Stomach (tissue), 9 donors: Measurements from ENCODE around the gene FAAP100. TPM values are rescaled to one million over a fixed set of nuclear protein-coding genes. Genes with fewer than 3 reads are reported as not detected.
"Not testable (repeated sequence)": the region's sequence is repeated elsewhere in the genome, so short reads cannot be mapped to it uniquely, and the experiment has no call there.

Source experiments
- DNase-seq, 2 donors: peaks; one replicate each; pipeline versions ENCODE4 v3.0.0 to v3.0.0-alpha.2; 2013 to 2019
- H3K27ac ChIP-seq, 5 donors: fragments of 200-600 bp in 4 of 5; sonication (generic) in 4 of 5; one replicate each; pipeline ENCODE4 v1.5.1; 2013 to 2019; ENCODE audit warnings: mild to moderate bottlenecking in 1 of 5, moderate library complexity in 1 of 5
- H3K27me3 ChIP-seq, 3 donors: fragments of 200-600 bp; sonication (generic); one replicate each; pipeline ENCODE4 v1.5.1; 2017 to 2019; ENCODE audit warnings: mixed run types in 1 of 3
- H3K36me3 ChIP-seq, 4 donors: fragments of 200-600 bp; sonication (generic); 1 replicate in 3 of 4; 2 replicates in 1 of 4; pipeline ENCODE4 v1.5.1; 2016 to 2019
- H3K4me1 ChIP-seq, 4 donors: fragments of 200-600 bp; sonication (generic); one replicate each; pipeline ENCODE4 v1.5.1; 2016 to 2019
- H3K4me3 ChIP-seq, 4 donors: fragments of 200-600 bp; sonication (generic) in 3 of 4; one replicate each; pipeline ENCODE4 v1.5.1; 2016 to 2019; ENCODE audit warnings: mild to moderate bottlenecking in 1 of 4
- H3K9me3 ChIP-seq, 4 donors: fragments of 200-600 bp; sonication (generic); one replicate each; pipeline ENCODE4 v1.5.1; 2016 to 2019
- EP300 ChIP-seq: sonication (generic); formaldehyde crosslinking; IDR thresholded peaks from one replicate; pipeline ENCODE4 v1.6.1; 2017; ENCODE audit warnings: antibody characterized with exemption
- POLR2A ChIP-seq, 4 donors: fragments of 450-650 bp; IDR thresholded peaks; one replicate each; pipeline ENCODE4 v1.6.1; 2016; ENCODE audit warnings: antibody characterized with exemption in 4 of 4, control low read depth in 2 of 4, mild to moderate bottlenecking in 1 of 4, moderate library complexity in 1 of 4
- POLR2AphosphoS5 ChIP-seq, 3 donors: sonication (generic); formaldehyde crosslinking; IDR thresholded peaks; one replicate each; pipeline ENCODE4 v1.6.1; 2016; ENCODE audit warnings: antibody characterized with exemption in 3 of 3
- WGBS, 5 donors: extraction: QIAGEN DNeasy Blood & Tissue Kit in 3 of 5; methylation state at CpG; one replicate each; pipeline versions ENCODE4 v1.1.5 to v1.1.7; 2013 to 2018; 5-methylcytosine and 5-hydroxymethylcytosine counted together
- intact Hi-C: fragments of 100-400 bp; cut with DNase I; formaldehyde crosslinking; loops from one replicate; pipeline ENCODE4 v1.15.1; 2023; ENCODE audit warnings: low total_unique reads
- polyA plus RNA-seq, 3 donors: library from polyadenylated mRNA; stranded (reverse); fragments of 200-250 nt; gene quantifications; one replicate each; pipeline ENCODE4 v1.2.3, GENCODE V29; 2013
- total RNA-seq, 5 donors: library from RNA; depleted of rRNA; stranded (reverse); fragments of >200 nt; gene quantifications; one replicate each; pipeline versions ENCODE4 v1.1.0 to v1.2.3, GENCODE V29; 2014 to 2016
- TF ChIP-seq, protein P1 (sequence below), 7 experiments: fragments of 450-650 bp in 4 of 7; fragments of 200-600 bp in 3 of 7; sonication (generic) in 3 of 7; IDR thresholded peaks; one replicate each; pipeline ENCODE4 v1.5.1; 2016 to 2019; ENCODE audit warnings: antibody characterized with exemption in 7 of 7, control low read depth in 2 of 7, mild to moderate bottlenecking in 1 of 7
- donor health status: healthy with polysubstance abuse.
- donor health status: Bipolar disorder and iron deficiency.
- donor health status: healthy.

FAAP100 gene
- total and polyA plus RNA-seq, 8 donors = 11.9 to 130 (median 24.3) TPM

DNA sequence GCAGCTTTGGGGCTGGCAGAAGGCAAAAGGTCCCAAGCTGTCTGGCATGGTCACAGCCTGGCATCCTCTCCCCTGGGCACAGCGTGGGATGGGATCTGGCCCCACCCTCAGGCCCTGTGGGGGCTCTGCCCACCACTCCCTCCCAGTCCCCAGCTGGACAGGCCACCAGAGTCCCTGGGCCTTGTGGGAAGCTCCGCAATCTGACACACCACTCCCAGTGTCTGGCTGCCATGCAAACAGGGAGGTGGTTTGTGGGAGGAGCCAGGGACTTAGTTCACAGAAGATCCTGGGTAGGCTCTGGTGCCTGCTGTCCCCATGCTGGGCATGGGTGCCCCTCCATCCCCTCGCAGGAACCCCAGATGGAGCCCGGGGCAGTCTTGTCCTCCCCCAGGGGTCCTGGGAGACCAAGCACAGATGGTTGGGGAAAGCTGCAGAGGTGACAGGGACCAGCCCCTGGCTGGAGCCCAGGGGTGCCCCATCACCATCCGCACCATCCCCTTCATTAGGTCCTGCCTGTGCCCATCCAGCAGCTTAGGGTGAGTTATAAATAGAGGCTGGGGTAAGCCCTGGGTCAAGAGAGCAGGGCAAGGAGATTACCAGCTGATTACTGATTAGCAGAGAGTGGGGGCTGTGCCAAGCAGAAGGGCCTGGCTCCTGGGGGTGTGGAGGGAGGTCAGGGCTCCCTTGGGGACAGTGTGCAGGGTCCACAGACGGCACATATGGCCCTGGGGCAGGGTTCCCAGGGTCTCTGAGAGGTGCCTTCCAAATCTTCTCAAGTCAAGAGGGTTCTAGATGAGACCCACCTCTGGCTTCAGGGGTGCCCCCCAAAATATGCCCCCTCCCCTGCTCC lies 17.8 kb downstream of the FAAP100 start:
- intact Hi-C loops = no loop called here
- 58 to 68% (median 61%) methylated on average over 4 to 6 of the region's 6 CpGs for WGBS, 5 donors
- Histone ChIP-seq H3K4me3 (no peak overlapping the region), H3K27me3 (peaks cover 0 to 58% (median 25%) of the 10 kb centered on the region in 3 donors), H3K36me3 (peaks cover 0 to 16% (median 13%) of the 10 kb centered on the region in 4 donors), H3K9me3 (no peaks in the 10 kb centered on the region), H3K4me1 (peaks cover 18 to 25% (median 23%) of the 10 kb centered on the region in 4 donors), H3K27ac (no peak overlapping the region)
- TF ChIP-seq EP300 = no peak
- DNase-seq = no peak

DNA sequence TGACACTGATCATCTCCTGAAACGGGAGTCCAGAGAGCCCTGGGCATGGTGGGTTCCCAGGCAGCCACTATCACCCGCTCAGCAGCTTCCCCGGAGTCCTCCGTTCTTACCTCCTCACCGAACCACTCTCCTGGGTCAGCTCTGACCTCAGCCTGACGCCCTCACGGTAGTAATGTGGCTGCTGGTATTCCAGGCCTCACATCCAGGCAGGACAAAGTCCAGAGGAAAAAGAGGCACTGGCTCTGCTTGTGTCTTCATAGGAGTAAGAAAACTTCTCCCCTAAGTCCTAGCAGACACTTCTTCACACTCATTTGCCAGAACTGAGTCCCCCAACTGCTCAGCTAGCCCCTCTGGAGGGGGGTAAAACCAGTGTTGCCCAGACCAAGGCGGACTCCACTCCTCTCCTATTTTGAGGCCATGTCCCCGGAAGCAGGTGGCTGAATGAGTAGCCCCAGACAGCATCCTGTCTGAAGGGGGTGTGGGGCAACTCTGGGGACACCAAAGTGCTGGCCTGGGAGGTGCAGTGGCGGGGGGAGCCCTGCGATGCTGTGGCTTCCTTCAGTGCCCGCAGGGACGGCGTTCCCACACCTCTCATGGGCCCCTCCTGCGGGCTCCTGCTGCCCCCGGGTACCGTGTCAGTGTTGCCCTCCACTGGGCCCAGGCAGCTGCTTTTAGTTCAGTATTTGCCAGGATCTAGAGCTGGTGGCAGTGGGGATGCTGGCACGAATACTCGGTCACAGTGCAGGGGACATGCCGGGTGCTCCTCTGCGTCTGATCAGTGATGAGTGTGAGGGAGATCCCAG lies 18.6 kb downstream of the FAAP100 start:
- 57 to 72% (median 66%) methylated on average over 7 to 21 of the region's 21 CpGs for WGBS, 5 donors

DNA sequence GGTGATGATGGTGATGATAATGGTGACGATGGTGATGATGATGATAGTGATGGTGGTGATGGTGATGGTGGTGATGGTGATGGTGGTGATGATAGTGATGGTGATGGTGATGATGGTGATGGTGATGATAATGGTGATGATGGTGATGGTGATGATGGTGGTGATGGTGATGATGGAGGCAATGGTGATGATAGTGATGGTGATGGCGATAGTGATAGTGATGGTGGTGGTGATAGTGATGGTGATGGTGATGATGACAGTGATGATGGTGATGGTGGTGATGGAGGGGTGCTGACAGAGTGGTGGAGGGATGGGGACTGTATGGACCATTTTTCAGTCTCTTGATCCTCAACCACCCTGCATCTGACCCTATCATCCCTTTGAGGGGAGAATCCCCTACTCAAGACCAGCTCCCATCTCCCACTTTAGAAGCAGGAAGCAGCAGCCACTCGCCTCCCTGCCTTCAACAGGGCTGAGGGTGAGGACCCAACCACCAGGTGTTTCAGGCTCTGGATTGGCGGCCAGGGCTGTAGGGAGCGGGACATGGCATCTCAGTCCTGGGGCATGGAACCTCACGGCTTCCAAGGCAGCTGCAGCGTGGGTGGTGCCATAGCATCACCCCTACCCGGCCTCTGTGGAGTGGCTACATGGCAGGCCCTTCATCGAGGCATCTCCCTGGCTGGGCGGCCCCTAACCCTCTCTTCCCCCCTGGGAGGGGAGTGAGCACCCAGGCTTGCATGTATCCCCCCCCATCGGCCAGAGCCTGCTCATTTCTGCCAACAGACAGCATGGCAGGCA lies 19.5 kb downstream of the FAAP100 start:
- TF ChIP-seq, protein P1, sequence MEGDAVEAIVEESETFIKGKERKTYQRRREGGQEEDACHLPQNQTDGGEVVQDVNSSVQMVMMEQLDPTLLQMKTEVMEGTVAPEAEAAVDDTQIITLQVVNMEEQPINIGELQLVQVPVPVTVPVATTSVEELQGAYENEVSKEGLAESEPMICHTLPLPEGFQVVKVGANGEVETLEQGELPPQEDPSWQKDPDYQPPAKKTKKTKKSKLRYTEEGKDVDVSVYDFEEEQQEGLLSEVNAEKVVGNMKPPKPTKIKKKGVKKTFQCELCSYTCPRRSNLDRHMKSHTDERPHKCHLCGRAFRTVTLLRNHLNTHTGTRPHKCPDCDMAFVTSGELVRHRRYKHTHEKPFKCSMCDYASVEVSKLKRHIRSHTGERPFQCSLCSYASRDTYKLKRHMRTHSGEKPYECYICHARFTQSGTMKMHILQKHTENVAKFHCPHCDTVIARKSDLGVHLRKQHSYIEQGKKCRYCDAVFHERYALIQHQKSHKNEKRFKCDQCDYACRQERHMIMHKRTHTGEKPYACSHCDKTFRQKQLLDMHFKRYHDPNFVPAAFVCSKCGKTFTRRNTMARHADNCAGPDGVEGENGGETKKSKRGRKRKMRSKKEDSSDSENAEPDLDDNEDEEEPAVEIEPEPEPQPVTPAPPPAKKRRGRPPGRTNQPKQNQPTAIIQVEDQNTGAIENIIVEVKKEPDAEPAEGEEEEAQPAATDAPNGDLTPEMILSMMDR (IDR thresholded peaks at IDR 0.05) = no peak
- TF ChIP-seq EP300 (no peak), POLR2A (IDR thresholded peaks at IDR 0.05) (no peak), POLR2AphosphoS5 (IDR thresholded peaks at IDR 0.05) (no peak)
- Histone ChIP-seq H3K36me3 (no peaks in the 10 kb centered on the region), H3K4me3 (no peak overlapping the region), H3K9me3 (no peaks in the 10 kb centered on the region), H3K27ac (no peak overlapping the region), H3K4me1 (peaks cover 19 to 26% (median 25%) of the 10 kb centered on the region in 4 donors), H3K27me3 (peaks cover 8 to 66% (median 28%) of the 10 kb centered on the region in 3 donors)
- 84 to 93% (median 91%) methylated on average over 5 to 11 of the region's 11 CpGs for WGBS, 5 donors
- intact Hi-C loops = no loop called here
- no peak for DNase-seq

More for the DNA sequence above, 18.6 kb downstream of the FAAP100 start:
- Histone ChIP-seq H3K27me3 (peaks cover 3 to 66% (median 25%) of the 10 kb centered on the region in 3 donors), H3K4me1 (peaks cover 18 to 25% (median 23%) of the 10 kb centered on the region in 4 donors), H3K36me3 (peaks cover 0 to 8% (median 5%) of the 10 kb centered on the region in 4 donors), H3K4me3 (no peak overlapping the region), H3K27ac (no peak overlapping the region), H3K9me3 (no peaks in the 10 kb centered on the region)
- no peak for DNase-seq
- TF ChIP-seq POLR2A (IDR thresholded peaks at IDR 0.05) (no peak), EP300 (no peak), POLR2AphosphoS5 (IDR thresholded peaks at IDR 0.05) (no peak)
- TF ChIP-seq, protein P1 (IDR thresholded peaks at IDR 0.05) = no peak
- intact Hi-C loops = no loop called here

DNA sequence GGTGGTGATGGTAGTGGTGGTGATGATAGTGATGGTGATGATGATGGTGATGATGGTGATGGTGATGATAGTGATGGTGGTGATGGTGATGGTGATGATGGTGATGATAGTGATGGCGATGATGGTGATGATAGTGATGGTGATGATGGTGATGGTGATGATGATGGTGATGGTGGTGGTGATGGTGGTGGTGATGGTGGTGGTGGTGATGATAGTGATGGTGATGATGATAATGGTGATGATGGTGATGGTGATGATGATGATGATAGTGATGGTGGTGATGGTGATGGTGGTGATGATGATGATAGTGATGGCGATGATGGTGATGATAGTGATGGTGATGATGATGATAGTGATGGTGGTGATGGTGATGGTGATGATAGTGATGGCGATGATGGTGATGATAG lies 20.2 kb downstream of the FAAP100 start:
- H3K36me3 ChIP-seq, H3K27ac ChIP-seq, intact Hi-C loops, H3K4me3 ChIP-seq, DNase-seq, H3K9me3 ChIP-seq: not testable (repeated sequence)
- Histone ChIP-seq H3K27me3 (peaks cover 11 to 66% (median 28%) of the 10 kb centered on the region in 3 donors), H3K4me1 (peaks cover 14 to 26% (median 24%) of the 10 kb centered on the region in 4 donors)
- 81 to 98% (median 96%) methylated on average over 3 of the region's 3 CpGs for WGBS, 5 donors

DNA sequence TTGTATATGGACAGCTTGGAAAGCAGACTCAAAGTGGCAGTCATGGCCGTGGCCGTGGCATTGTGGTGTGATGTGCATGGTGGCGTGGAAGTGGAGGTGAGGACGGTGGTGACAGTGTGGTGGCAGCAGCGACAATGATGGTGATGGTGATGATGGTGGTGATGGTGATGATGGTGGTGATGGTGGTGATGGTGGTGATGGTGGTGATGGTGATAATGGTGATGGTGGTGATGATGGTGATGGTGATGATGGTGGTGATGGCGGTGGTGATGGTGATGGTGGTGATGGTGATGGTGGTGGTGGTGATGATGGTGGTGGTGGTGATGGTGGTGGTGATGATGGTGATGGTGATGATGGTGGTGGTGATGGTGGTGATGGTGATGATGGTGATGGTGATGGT lies 21.1 kb downstream of the FAAP100 start:
- intact Hi-C loops = not testable (repeated sequence)
- 80 to 90% (median 81%) methylated on average over 6 of the region's 6 CpGs for WGBS, 5 donors

More for the DNA sequence above, 21.1 kb downstream of the FAAP100 start:
- H3K9me3 ChIP-seq, H3K36me3 ChIP-seq, DNase-seq, H3K27ac ChIP-seq, H3K4me3 ChIP-seq: not testable (repeated sequence)
- peaks cover 16 to 66% (median 19%) of the 10 kb centered on the region in 3 donors for H3K27me3 ChIP-seq
- peaks cover 6 to 17% (median 14%) of the 10 kb centered on the region in 4 donors for H3K4me1 ChIP-seq
